A549 (cell line): ENCODE measurements around the gene TGFBR3. TPM values are rescaled to one million over a fixed set of nuclear protein-coding genes. Genes with fewer than 3 reads are reported as not detected.

Experiments used
- ATAC-seq, 2 experiments: fragments of 200-7000 bp in 1 of 2; fragments of >200 bp in 1 of 2; cut with Nextera tagmentation in 1 of 2; cut with Tn5 transposase in 1 of 2; 3 replicates each; pipeline versions ENCODE4 v1.8.0 to v1.9.1; 2018 to 2020; ENCODE audit warnings: mild to moderate bottlenecking in 1 of 2, moderate library complexity in 1 of 2
- CTCF ChIA-PET: fragments of 300-600 bp; sonication (Branson Sonifier 250); formaldehyde crosslinking; extraction: SDS; loops from one replicate; lab custom pipeline; 2021; ENCODE audit warnings: antibody characterized with exemption, inconsistent platforms; lab: Yijun Ruan, JAX
- POLR2A ChIA-PET: fragments of 350-600 bp; formaldehyde crosslinking; extraction: SDS; loops from one replicate; lab custom pipeline; 2021; ENCODE audit warnings: antibody characterized with exemption, inconsistent platforms; lab: Yijun Ruan, JAX
- DNase-seq, 2 experiments: peaks; one replicate each; pipeline versions ENCODE4 v3.0.0 to v3.0.0-alpha.2; 2011 to 2016; ENCODE audit warnings: low read depth in 1 of 2, low spot score in 1 of 2
- FAIRE-seq: peaks from 2 replicates; lab custom pipeline; 2011; peaks lifted over from hg19 to GRCh38; lab: Jason Lieb, UNC
- H3K27ac ChIP-seq, 2 experiments: fragments of >200 bp; sonication (Bioruptor Twin); formaldehyde crosslinking; 3 replicates each; pipeline ENCODE4 v1.5.1; 2016 to 2017
- H3K4me1 ChIP-seq: fragments of >200 bp; sonication (Bioruptor Twin); formaldehyde crosslinking; 3 replicates; pipeline ENCODE4 v1.6.1; 2016
- H3K4me2 ChIP-seq: fragments of >200 bp; sonication (Bioruptor Twin); formaldehyde crosslinking; 3 replicates; pipeline ENCODE4 v1.6.1; 2016
- H3K4me3 ChIP-seq: fragments of >200 bp; sonication (Bioruptor Twin); formaldehyde crosslinking; 3 replicates; pipeline ENCODE4 v1.5.1; 2016
- H3K9me3 ChIP-seq: fragments of >200 bp; sonication (Bioruptor Twin); formaldehyde crosslinking; 3 replicates; pipeline ENCODE4 v1.6.1; 2016
- BHLHE40 ChIP-seq: IDR thresholded peaks from 2 replicates; pipeline ENCODE4 v1.6.1; 2012; ENCODE audit warnings: low read depth, low read length, inconsistent platforms
- FOSB ChIP-seq: fragments of 250-450 bp; sonication (Bioruptor Pico); IDR thresholded peaks from 2 replicates; pipeline ENCODE4 v1.5.0; 2020; ENCODE audit warnings: mild to moderate bottlenecking, moderate library complexity
- FOSL2 ChIP-seq, 2 experiments: fragments of 450-650 bp in 1 of 2; fragments of >200 bp in 1 of 2; sonication (Bioruptor Twin) in 1 of 2; formaldehyde crosslinking; IDR thresholded peaks; 2 replicates each; pipeline versions ENCODE4 v1.5.0 to v1.6.1; 2016 to 2020; ENCODE audit warnings: mild to moderate bottlenecking in 1 of 2, moderate library complexity in 1 of 2
- HOXA7 ChIP-seq: fragments of 250-450 bp; sonication (Bioruptor Pico); IDR thresholded peaks from 2 replicates; pipeline ENCODE4 v1.5.0; 2020; ENCODE audit warnings: mild to moderate bottlenecking, moderate library complexity
- HOXB13 ChIP-seq: fragments of 250-450 bp; sonication (Bioruptor Pico); IDR thresholded peaks from 2 replicates; pipeline ENCODE4 v1.5.0; 2020; ENCODE audit warnings: low read depth, mild to moderate bottlenecking, moderate library complexity
- HOXB5 ChIP-seq: fragments of 250-450 bp; sonication (Bioruptor Pico); IDR thresholded peaks from 2 replicates; pipeline ENCODE4 v1.5.0; 2020; ENCODE audit warnings: mild to moderate bottlenecking, moderate library complexity
- MAFK ChIP-seq: fragments of 450-650 bp; IDR thresholded peaks from 2 replicates; pipeline ENCODE4 v1.6.1; 2014; ENCODE audit not compliant: partially characterized antibody
- MAZ ChIP-seq: fragments of 150-350 bp; IDR thresholded peaks from 2 replicates; pipeline ENCODE4 v1.6.1; 2014; ENCODE audit warnings: antibody characterized with exemption, low read depth, low read length, borderline replicate concordance
- MYC ChIP-seq: IDR thresholded peaks from 2 replicates; pipeline ENCODE4 v1.6.1; 2012; ENCODE audit warnings: mild to moderate bottlenecking, inconsistent platforms, low read length, improper control_type of control experiment, borderline replicate concordance
- NFE2L2 ChIP-seq: fragments of 150-350 bp; conservative IDR thresholded peaks from 2 replicates; pipeline ENCODE4 v1.6.1; 2014; ENCODE audit warnings: low read length
- NPAS2 ChIP-seq: fragments of 250-450 bp; sonication (Bioruptor Pico); IDR thresholded peaks from 2 replicates; pipeline ENCODE4 v1.8.0; 2022; ENCODE audit warnings: mild to moderate bottlenecking, moderate library complexity, borderline replicate concordance
- PHF8 ChIP-seq: fragments of 200-600 bp; sonication (generic); IDR thresholded peaks from 2 replicates; pipeline ENCODE4 v1.6.1; 2016; ENCODE audit warnings: low read depth, mild to moderate bottlenecking, antibody characterized with exemption, moderate library complexity, borderline replicate concordance
- RAD21 ChIP-seq, 2 experiments: fragments of >200 bp in 1 of 2; sonication (Bioruptor Twin) in 1 of 2; formaldehyde crosslinking in 1 of 2; IDR thresholded peaks in 1 of 2; conservative IDR thresholded peaks in 1 of 2; 2 replicates in 1 of 2; 3 replicates in 1 of 2; pipeline ENCODE4 v1.6.1; 2012 to 2018; ENCODE audit warnings: inconsistent platforms in 1 of 2
- RARB ChIP-seq: fragments of 250-450 bp; sonication (Bioruptor Pico); IDR thresholded peaks from 2 replicates; pipeline ENCODE4 v1.8.0; 2021; ENCODE audit warnings: mild to moderate bottlenecking, moderate library complexity
- TFCP2L1 ChIP-seq: fragments of 250-450 bp; sonication (Bioruptor Pico); IDR thresholded peaks from 2 replicates; pipeline ENCODE4 v1.5.0; 2021; ENCODE audit warnings: mild to moderate bottlenecking
- ZFP36 ChIP-seq: fragments of 450-650 bp; IDR thresholded peaks from 2 replicates; pipeline ENCODE4 v1.6.1; 2014; ENCODE audit warnings: borderline replicate concordance; ENCODE audit not compliant: partially characterized antibody
- ZNF302 ChIP-seq: fragments of 250-450 bp; sonication (Bioruptor Pico); IDR thresholded peaks from 2 replicates; pipeline ENCODE4 v1.9.0; 2021; ENCODE audit warnings: inconsistent platforms, mild to moderate bottlenecking, moderate library complexity
- WGBS: methylation state at CpG from one replicate; pipeline ENCODE4 v1.1.6; 2017; ENCODE audit errors: missing lambda C conversion rate; 5-methylcytosine and 5-hydroxymethylcytosine counted together
- polyA plus RNA-seq, 4 experiments: library from polyadenylated mRNA; depleted of rRNA in 3 of 4; stranded (reverse); fragments of >200 nt; fragmentation: RNase III in 1 of 4; extraction: RNeasy Plus Mini Kit Qiagen cat#74134 plus additional on column Dnase treatment in 1 of 4; gene quantifications; 2 replicates in 3 of 4; 3 replicates in 1 of 4; pipeline ENCODE4 v1.2.3, GENCODE V29; 2011 to 2017
- TF ChIP-seq, protein P1 (sequence below): fragments of 200-600 bp; sonication (generic); IDR thresholded peaks from 2 replicates; pipeline ENCODE4 v1.6.1; 2016; ENCODE audit warnings: antibody characterized with exemption, mild to moderate bottlenecking, moderate library complexity
- TF ChIP-seq, protein P2 (sequence below): IDR thresholded peaks from 2 replicates; pipeline ENCODE4 v1.6.1; 2012
- TF ChIP-seq, protein P3 (sequence below): fragments of >200 bp; sonication (Bioruptor Twin); formaldehyde crosslinking; IDR thresholded peaks from 2 replicates; pipeline ENCODE4 v1.6.1; 2016
- TF ChIP-seq, protein P4 (sequence below): fragments of 150-350 bp; IDR thresholded peaks from 2 replicates; pipeline ENCODE4 v1.6.1; 2014; ENCODE audit warnings: low read depth, mild to moderate bottlenecking, low read length

Gene TGFBR3
- polyA plus RNA-seq, 2 of the 4 experiments (the other 2 are of a cell fraction): 5.0 to 8.9 TPM

DNA sequence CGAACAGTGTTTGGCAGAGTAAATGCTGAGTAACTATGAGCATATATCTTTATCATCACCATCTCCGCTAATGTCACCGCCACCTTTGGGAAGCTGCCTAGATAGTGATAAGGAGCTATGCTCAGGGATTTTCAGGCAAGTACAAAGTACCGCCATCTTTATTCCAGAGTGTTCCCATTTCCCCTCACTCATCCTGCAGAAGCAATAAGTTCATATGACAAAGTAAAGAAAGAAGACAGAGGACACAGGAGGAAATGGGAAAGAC is 89.6 kb downstream of the TGFBR3 start (continued):
- TF ChIP-seq, protein P1, sequence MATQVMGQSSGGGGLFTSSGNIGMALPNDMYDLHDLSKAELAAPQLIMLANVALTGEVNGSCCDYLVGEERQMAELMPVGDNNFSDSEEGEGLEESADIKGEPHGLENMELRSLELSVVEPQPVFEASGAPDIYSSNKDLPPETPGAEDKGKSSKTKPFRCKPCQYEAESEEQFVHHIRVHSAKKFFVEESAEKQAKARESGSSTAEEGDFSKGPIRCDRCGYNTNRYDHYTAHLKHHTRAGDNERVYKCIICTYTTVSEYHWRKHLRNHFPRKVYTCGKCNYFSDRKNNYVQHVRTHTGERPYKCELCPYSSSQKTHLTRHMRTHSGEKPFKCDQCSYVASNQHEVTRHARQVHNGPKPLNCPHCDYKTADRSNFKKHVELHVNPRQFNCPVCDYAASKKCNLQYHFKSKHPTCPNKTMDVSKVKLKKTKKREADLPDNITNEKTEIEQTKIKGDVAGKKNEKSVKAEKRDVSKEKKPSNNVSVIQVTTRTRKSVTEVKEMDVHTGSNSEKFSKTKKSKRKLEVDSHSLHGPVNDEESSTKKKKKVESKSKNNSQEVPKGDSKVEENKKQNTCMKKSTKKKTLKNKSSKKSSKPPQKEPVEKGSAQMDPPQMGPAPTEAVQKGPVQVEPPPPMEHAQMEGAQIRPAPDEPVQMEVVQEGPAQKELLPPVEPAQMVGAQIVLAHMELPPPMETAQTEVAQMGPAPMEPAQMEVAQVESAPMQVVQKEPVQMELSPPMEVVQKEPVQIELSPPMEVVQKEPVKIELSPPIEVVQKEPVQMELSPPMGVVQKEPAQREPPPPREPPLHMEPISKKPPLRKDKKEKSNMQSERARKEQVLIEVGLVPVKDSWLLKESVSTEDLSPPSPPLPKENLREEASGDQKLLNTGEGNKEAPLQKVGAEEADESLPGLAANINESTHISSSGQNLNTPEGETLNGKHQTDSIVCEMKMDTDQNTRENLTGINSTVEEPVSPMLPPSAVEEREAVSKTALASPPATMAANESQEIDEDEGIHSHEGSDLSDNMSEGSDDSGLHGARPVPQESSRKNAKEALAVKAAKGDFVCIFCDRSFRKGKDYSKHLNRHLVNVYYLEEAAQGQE: no peak

DNA sequence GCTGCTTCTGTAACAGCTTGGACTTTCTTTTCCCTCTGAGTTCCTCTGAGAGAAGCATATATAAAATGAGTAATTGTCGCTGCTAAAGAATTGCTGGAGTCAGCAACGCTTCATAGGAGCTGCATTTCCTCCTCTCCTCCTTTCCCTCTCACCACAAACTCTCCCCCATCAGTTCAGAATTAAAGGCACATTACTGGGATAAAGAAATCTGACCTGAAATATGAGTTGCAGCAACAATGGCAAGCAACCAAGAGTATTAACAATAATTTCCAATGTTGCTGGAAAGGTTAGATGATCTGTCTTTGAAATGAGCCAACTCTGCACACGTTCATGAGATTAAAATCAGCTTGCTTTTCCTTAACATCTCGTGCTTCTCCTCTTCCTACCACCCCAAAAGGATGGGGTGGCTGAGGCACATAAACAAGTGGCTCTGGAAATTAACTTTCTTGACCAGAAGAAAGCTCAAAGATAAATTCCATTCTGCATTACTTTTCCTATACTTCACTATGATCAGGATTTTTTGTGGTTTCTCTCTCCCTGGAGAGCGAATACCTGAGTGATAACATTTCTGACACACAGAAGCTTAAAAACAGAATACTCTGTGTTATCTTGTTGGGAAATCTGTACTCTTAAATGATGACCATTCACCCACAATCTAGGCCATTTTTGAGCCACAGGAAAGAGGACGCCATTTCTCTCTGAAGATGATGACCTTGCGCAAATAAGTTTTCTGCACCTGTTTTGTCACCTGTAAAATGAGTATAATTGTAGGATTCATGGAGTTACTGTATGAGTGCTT is 90.2 kb downstream of the TGFBR3 start:
- Histone ChIP-seq H3K4me2 (no peak overlapping the region), H3K9me3 (no peaks in the 10 kb centered on the region)
- 93% methylated on average over 7 of the region's 7 CpGs for WGBS
- DNase-seq: no peak
- POLR2A ChIA-PET: no interaction called here
- no peak for ATAC-seq
- TF ChIP-seq MAFK: peak; percentile 22
- no peak for TF ChIP-seq HOXA7 (CRISPR knock-in tag)
- no peak for TF ChIP-seq HOXB5 (CRISPR knock-in tag)
- TF ChIP-seq BHLHE40: no peak
- TF ChIP-seq, all 56 proteins: peak for 1
- CTCF ChIA-PET: interaction anchor here (0.6 kb wide), 1 partner anchor 54 kb away, joined by 5 read pairs; no protein-coding TSS in a partner anchor
- Histone ChIP-seq H3K4me1 (peaks cover 6% of the 10 kb centered on the region; the same call in 1 of the 3 replicates), H3K4me3 (no peak overlapping the region), H3K27ac (no peak overlapping the region)
- no peak for FAIRE-seq

DNA sequence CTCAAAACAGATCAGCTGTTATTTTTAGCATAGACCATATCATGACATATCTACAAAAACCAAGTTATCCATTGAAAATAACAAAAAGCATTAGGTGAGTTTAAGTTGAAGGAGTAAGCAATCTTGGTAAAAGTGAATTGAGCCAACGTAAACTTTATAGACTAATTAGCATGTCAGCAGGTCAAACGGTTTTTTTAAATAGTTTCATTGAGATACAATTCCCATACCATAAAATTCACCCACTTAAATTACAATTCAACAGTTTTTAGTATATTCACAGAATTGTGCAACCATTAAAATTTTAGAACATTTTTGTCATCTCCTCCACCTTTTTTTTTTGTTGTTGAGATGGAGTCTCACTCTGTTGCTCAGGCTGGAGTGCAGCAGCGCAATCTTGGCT is 92.1 kb downstream of the TGFBR3 start:
- no peak for DNase-seq
- POLR2A ChIA-PET: no interaction called here

More for the DNA sequence above, 92.1 kb downstream of the TGFBR3 start:
- Histone ChIP-seq H3K27ac (no peak overlapping the region), H3K4me3 (no peak overlapping the region), H3K9me3 (no peaks in the 10 kb centered on the region), H3K4me1 (peaks cover 6% of the 10 kb centered on the region; the same call in 1 of the 3 replicates), H3K4me2 (no peak overlapping the region)
- TF ChIP-seq, protein P2, sequence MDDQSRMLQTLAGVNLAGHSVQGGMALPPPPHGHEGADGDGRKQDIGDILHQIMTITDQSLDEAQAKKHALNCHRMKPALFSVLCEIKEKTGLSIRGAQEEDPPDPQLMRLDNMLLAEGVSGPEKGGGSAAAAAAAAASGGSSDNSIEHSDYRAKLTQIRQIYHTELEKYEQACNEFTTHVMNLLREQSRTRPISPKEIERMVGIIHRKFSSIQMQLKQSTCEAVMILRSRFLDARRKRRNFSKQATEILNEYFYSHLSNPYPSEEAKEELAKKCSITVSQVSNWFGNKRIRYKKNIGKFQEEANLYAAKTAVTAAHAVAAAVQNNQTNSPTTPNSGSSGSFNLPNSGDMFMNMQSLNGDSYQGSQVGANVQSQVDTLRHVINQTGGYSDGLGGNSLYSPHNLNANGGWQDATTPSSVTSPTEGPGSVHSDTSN: no peak
- TF ChIP-seq HOXB13 (CRISPR knock-in tag) (no peak), MYC (no peak), BHLHE40 (no peak), NFE2L2 (no peak), RARB (CRISPR knock-in tag) (no peak), RAD21 (conservative IDR thresholded peaks at IDR 0.05 in 1 of 2, IDR thresholded peaks at IDR 0.05 in 1 of 2) (no peak), ZFP36 (no peak), FOSL2 (IDR thresholded peaks at IDR 0.05) (no peak), FOSL2 (CRISPR knock-in tag; IDR thresholded peaks at IDR 0.05) (no peak), ZNF302 (CRISPR knock-in tag) (no peak), HOXB5 (CRISPR knock-in tag) (no peak), NPAS2 (CRISPR knock-in tag) (no peak), MAZ (no peak), PHF8 (no peak), TFCP2L1 (CRISPR knock-in tag) (no peak), MAFK (no peak), FOSB (no peak)
- TF ChIP-seq, protein P3, sequence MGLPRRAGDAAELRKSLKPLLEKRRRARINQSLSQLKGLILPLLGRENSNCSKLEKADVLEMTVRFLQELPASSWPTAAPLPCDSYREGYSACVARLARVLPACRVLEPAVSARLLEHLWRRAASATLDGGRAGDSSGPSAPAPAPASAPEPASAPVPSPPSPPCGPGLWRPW: no peak
- TF ChIP-seq, protein P4, sequence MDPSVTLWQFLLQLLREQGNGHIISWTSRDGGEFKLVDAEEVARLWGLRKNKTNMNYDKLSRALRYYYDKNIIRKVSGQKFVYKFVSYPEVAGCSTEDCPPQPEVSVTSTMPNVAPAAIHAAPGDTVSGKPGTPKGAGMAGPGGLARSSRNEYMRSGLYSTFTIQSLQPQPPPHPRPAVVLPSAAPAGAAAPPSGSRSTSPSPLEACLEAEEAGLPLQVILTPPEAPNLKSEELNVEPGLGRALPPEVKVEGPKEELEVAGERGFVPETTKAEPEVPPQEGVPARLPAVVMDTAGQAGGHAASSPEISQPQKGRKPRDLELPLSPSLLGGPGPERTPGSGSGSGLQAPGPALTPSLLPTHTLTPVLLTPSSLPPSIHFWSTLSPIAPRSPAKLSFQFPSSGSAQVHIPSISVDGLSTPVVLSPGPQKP: no peak
- ATAC-seq (no peak), FAIRE-seq (no peak)
- CTCF ChIA-PET: interaction anchor here (1.4 kb wide), 1 partner anchor 11 kb away, joined by 3 read pairs; no protein-coding TSS in a partner anchor
- WGBS: 83% methylated on average over 3 of the region's 3 CpGs
